Endothelial cell of umbilical vein (primary cell): ENCODE measurements around the gene AFDN. TPM values are rescaled to one million over a fixed set of nuclear protein-coding genes. Genes with fewer than 3 reads are reported as not detected.

ENCODE experiments used
- BruUV-seq: library from RNA; stranded (reverse); fragments of 400-500 nt; replicated peaks from 2 replicates; lab custom pipeline; 2021; lab: Mats Ljungman, UMichigan
- CTCF ChIA-PET: fragments of 300-600, 350-600 bp; sonication (Branson Sonifier 250); formaldehyde crosslinking; loops from one replicate; lab custom pipeline; 2021; ENCODE audit warnings: antibody characterized with exemption, inconsistent platforms; lab: Charles Lee
- POLR2A ChIA-PET: fragments of 300-600, 350-600 bp; sonication (Branson Sonifier 250); formaldehyde crosslinking; loops from one replicate; lab custom pipeline; 2021; ENCODE audit warnings: antibody characterized with exemption, inconsistent platforms; lab: Charles Lee
- DNase-seq: peaks from one replicate; pipeline ENCODE4 v3.0.0-alpha.2; 2011; ENCODE audit warnings: low read depth, low spot score
- FAIRE-seq: peaks from 2 replicates; lab custom pipeline; 2011; peaks lifted over from hg19 to GRCh38; lab: Jason Lieb, UNC
- H2AFZ ChIP-seq: 2 replicates; pipeline ENCODE4 v1.6.0; 2012; ENCODE audit warnings: low read depth, low read length, control low read depth, inconsistent platforms
- H3K27ac ChIP-seq: 2 replicates; pipeline ENCODE4 v1.5.1; 2011; ENCODE audit warnings: low read depth, mild to moderate bottlenecking, control low read depth, low read length, moderate library complexity; ENCODE audit not compliant: insufficient read depth
- H3K27me3 ChIP-seq, 2 experiments: 2 replicates each; pipeline versions ENCODE4 v1.6.0 to v1.6.1; 2011; ENCODE audit warnings: low read length in 2 of 2, mixed read lengths in 1 of 2; ENCODE audit not compliant: control insufficient read depth in 2 of 2, insufficient read depth in 2 of 2
- H3K36me3 ChIP-seq, 2 experiments: 2 replicates in 1 of 2; 3 replicates in 1 of 2; pipeline ENCODE4 v1.5.1; 2011; ENCODE audit warnings: low read length in 2 of 2, mild to moderate bottlenecking in 1 of 2, moderate library complexity in 1 of 2; ENCODE audit not compliant: control insufficient read depth in 2 of 2, insufficient read depth in 2 of 2; ENCODE audit errors: extremely low read depth in 1 of 2
- H3K4me1 ChIP-seq: 3 replicates; pipeline ENCODE4 v1.5.1; 2011; ENCODE audit warnings: mild to moderate bottlenecking, low read length; ENCODE audit not compliant: control insufficient read depth, insufficient read depth; ENCODE audit errors: extremely low read depth
- H3K4me2 ChIP-seq: 2 replicates; pipeline ENCODE4 v1.6.1; 2011; ENCODE audit warnings: low read length, control low read depth, mixed read lengths; ENCODE audit not compliant: insufficient read depth
- H3K4me3 ChIP-seq, 3 experiments: fragments of 200-600 bp in 1 of 3; sonication (generic), shearing (Covaris generic) in 1 of 3; replicated peaks in 1 of 3; 2 replicates each; pipeline ENCODE4 v1.5.1; 2011 to 2016; ENCODE audit warnings: control low read depth in 3 of 3, low read length in 3 of 3, mild to moderate bottlenecking in 2 of 3, inconsistent platforms in 1 of 3, low read depth in 1 of 3, moderate library complexity in 1 of 3; ENCODE audit not compliant: insufficient read depth in 1 of 3
- H3K79me2 ChIP-seq: 2 replicates; pipeline ENCODE4 v1.6.0; 2012; ENCODE audit warnings: low read length, inconsistent platforms; ENCODE audit not compliant: control insufficient read depth, insufficient read depth
- H3K9ac ChIP-seq: replicated peaks from 2 replicates; pipeline ENCODE3; 2011; ENCODE audit warnings: low read length, control low read depth; ENCODE audit not compliant: insufficient read depth; ENCODE audit errors: extremely low read depth
- H3K9me1 ChIP-seq: replicated peaks from 3 replicates; pipeline ENCODE4 v1.6.0; 2011; ENCODE audit warnings: mild to moderate bottlenecking, low read length; ENCODE audit not compliant: control insufficient read depth, insufficient read depth; ENCODE audit errors: extremely low read depth
- H3K9me3 ChIP-seq: replicated peaks from 2 replicates; pipeline ENCODE4 v1.5.1; 2012; ENCODE audit warnings: low read length, inconsistent platforms; ENCODE audit not compliant: control insufficient read depth, insufficient read depth
- H4K20me1 ChIP-seq: replicated peaks from 2 replicates; pipeline ENCODE3; 2011; ENCODE audit warnings: mild to moderate bottlenecking, low read length; ENCODE audit not compliant: control insufficient read depth, insufficient read depth; ENCODE audit errors: extremely low read depth
- CTCF ChIP-seq, 2 donors: IDR thresholded peaks; 1 replicate in 1 of 2; 2 replicates in 1 of 2; pipeline ENCODE4 v1.5.1; 2011; ENCODE audit warnings: low read length in 2 of 2, mild to moderate bottlenecking in 2 of 2, moderate library complexity in 2 of 2, control low read depth in 1 of 2, inconsistent platforms in 1 of 2, low read depth in 1 of 2; ENCODE audit not compliant: insufficient read depth in 1 of 2; ENCODE audit errors: extremely low read depth in 1 of 2
- EZH2 ChIP-seq: IDR thresholded peaks from 2 replicates; pipeline ENCODE4 v1.6.1; 2012; ENCODE audit warnings: borderline replicate concordance, low read depth, mild to moderate bottlenecking, moderate library complexity, low read length, inconsistent platforms; ENCODE audit not compliant: severe bottlenecking
- FOS ChIP-seq: IDR thresholded peaks from 2 replicates; pipeline ENCODE4 v1.6.1; 2011; ENCODE audit warnings: mild to moderate bottlenecking, low read length, moderate library complexity, borderline replicate concordance; ENCODE audit not compliant: insufficient read depth
- GATA2 ChIP-seq: IDR thresholded peaks from 2 replicates; pipeline ENCODE4 v1.7.0; 2011; ENCODE audit warnings: low read depth, mild to moderate bottlenecking, moderate library complexity, mixed read lengths, low read length; ENCODE audit not compliant: insufficient read length, insufficient read depth
- JUN ChIP-seq: IDR thresholded peaks from 2 replicates; pipeline ENCODE4 v1.6.1; 2011; ENCODE audit warnings: borderline replicate concordance, low read depth; ENCODE audit not compliant: insufficient read length, insufficient read depth
- MAX ChIP-seq: IDR thresholded peaks from 2 replicates; pipeline ENCODE4 v1.6.1; 2011; ENCODE audit not compliant: insufficient read depth, insufficient read length
- MYC ChIP-seq: IDR thresholded peaks from one replicate; pipeline ENCODE4 v1.6.1; 2011; ENCODE audit warnings: mild to moderate bottlenecking, low read depth, low read length
- POLR2A ChIP-seq: IDR thresholded peaks from 2 replicates; pipeline ENCODE4 v1.6.1; 2012; ENCODE audit warnings: low read depth, mild to moderate bottlenecking, control low read depth, low read length
- POLR2AphosphoS5 ChIP-seq: IDR thresholded peaks from 2 replicates; pipeline ENCODE4 v1.6.1; 2012; ENCODE audit warnings: low read depth, mild to moderate bottlenecking, control low read depth, low read length, moderate library complexity; ENCODE audit not compliant: insufficient read depth
- dilution Hi-C: fragments of 300-500 bp; cut with MboI; formaldehyde crosslinking; loops from one replicate; pipeline ENCODE4 v1.15.0; 2019; ENCODE audit warnings: low sequenced_read_pairs; ENCODE audit not compliant: extremely low pct_ligation_motif_present
- intact Hi-C: fragments of 100-400 bp; cut with micrococcal nuclease; formaldehyde crosslinking; loops from one replicate; pipeline ENCODE4 v1.10.0; 2022
- polyA plus RNA-seq, 4 experiments: library from polyadenylated mRNA; depleted of rRNA in 3 of 4; stranded (reverse) in 3 of 4; unstranded in 1 of 4; fragments of >200 nt; gene quantifications; 2 replicates each; pipeline versions ENCODE4 v1.2.1 to v1.2.3, GENCODE V29; 2011 to 2012; ENCODE audit warnings: missing spikeins in 1 of 4
- total RNA-seq: library from RNA; stranded (reverse); gene quantifications from 2 replicates; pipeline ENCODE4 v1.2.3, GENCODE V29; 2021

Gene AFDN
- total and polyA plus RNA-seq, 2 donors (not counting 3 experiments of a cell fraction or from before 2014, with no cell fraction given) = 31.0 to 134 TPM

- H3K4me3 ChIP-seq = no peak overlapping the region
- no peaks in the 10 kb centered on the region for H3K9me1 ChIP-seq
- no peak for DNase-seq
- no peak overlapping the region for H3K4me2 ChIP-seq
- dilution Hi-C loops = no loop called here
- no peak for FAIRE-seq
- no peak overlapping the region for H3K9ac ChIP-seq
- BruUV-seq = no TSS peak
- H4K20me1 ChIP-seq = no peaks in the 10 kb centered on the region
- H3K79me2 ChIP-seq = no peaks in the 10 kb centered on the region
- no peak overlapping the region for H3K27ac ChIP-seq
- H3K4me1 ChIP-seq = no peaks in the 10 kb centered on the region
- ChIA-PET POLR2A (no interaction called here), CTCF (no interaction called here)
- no peak overlapping the region for H2AFZ ChIP-seq
- intact Hi-C loops = no loop called here
- H3K9me3 ChIP-seq = no peaks in the 10 kb centered on the region
- no peaks in the 10 kb centered on the region for H3K36me3 ChIP-seq
- TF ChIP-seq CTCF (IDR thresholded peaks at IDR 0.05; ENCODE audit: extremely low read depth in 1 of 2, insufficient read depth in 1 of 2, low read depth in 1 of 2, low read length in 2 of 2) (no peak), MAX (no peak), EZH2 (no peak), FOS (no peak), MYC (no peak), POLR2AphosphoS5 (no peak), GATA2 (no peak), JUN (no peak), POLR2A (no peak)
- H3K27me3 ChIP-seq = peaks cover 0 to 2% of the 10 kb centered on the region in 2 experiments
Observed at GRCh38 chr6:167817016-167817415, 9.7 kb upstream of the AFDN start.
